IPS-NIHi11 (cell line): ENCODE results near the gene C2orf80.
"Not testable (repeated sequence)": the region's sequence is repeated elsewhere in the genome, so short reads cannot be mapped to it uniquely, and the experiment has no call there.

Experiments
- DNase-seq: peaks from one replicate; pipeline ENCODE4 v3.0.0; 2012; ENCODE audit warnings: mixed read lengths, low spot score

C2orf80 gene

DNA sequence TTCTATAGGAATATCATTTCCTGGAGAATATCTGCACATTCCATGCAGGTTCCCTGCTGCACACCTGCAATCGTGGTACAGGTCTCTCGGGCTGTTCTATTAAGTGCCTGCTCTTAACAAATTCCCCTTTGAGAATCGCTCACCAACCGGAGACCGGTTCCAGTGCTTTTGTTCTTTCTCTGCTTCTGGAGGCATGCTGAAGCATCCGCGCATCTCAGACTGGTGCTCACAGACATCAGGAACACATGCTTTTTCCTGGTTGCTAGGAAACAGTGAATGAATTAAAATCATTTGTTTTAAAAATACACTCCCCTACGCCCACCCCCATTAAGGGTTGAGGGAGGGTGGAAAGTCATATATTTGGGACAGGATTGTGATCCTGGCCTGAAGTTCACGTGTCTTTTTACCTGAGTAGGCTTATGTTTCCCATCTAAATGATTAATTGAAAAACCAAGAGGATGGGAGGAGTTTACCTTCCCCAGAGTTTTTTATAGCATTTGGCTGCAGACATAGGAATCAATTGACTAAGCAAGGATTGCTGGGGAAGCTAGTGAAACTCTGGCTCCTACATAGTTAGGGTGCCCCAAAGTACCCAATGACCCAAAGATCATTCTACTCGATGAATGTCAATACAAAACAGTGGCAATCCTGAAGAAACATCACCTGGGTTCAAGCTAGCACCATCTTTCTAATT lies at the start of gene C2orf80:
Gene C2orf80 (minus strand): TSS at position 221 of the 694 bp plus-strand sequence. CDS start 3,044 bp downstream, outside the sequence.
- no peak for DNase-seq

DNA sequence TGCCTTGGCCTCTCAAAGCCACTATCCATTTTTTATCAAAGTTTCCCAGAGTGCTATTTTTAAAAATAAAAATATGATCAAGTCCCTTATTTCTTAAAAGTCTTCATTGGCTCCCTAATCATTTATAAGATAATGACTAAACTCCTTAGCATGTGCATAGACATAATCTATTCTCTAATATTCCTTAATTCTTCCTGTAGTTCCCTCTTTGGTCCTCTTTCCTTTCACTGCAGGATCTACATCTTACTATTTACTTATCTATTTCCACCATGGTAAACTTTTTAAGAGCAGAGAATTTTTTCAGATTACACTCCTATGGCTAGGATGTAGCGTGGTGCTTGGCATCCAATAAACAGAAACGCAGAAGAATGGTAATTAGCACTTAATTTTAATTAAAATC lies 46.0 kb upstream of the C2orf80 start:
- no peak for DNase-seq

- no peak for DNase-seq
Observed at GRCh38 chr2:208234786-208235185, 45.0 kb upstream of the C2orf80 start.

DNA sequence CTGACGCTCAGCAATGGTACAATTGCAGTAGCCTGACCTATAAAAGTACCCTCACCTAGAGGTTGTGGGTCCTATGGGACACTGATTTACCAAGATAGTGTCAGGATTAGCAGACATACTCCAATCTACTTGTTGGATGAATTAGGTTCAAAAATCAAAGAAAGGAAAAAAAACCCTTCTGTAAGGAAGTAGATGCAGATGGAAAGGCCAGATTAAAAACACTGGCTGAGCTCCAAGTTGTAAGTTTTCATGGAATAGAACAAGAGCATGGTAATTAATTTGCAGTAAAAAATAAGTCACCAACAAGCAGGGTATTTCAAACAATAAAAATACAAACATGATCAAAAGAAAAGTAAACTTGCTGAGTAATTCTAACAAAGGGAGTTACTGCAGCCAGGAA lies 38.6 kb upstream of the C2orf80 start:
- DNase-seq = no peak

DNA sequence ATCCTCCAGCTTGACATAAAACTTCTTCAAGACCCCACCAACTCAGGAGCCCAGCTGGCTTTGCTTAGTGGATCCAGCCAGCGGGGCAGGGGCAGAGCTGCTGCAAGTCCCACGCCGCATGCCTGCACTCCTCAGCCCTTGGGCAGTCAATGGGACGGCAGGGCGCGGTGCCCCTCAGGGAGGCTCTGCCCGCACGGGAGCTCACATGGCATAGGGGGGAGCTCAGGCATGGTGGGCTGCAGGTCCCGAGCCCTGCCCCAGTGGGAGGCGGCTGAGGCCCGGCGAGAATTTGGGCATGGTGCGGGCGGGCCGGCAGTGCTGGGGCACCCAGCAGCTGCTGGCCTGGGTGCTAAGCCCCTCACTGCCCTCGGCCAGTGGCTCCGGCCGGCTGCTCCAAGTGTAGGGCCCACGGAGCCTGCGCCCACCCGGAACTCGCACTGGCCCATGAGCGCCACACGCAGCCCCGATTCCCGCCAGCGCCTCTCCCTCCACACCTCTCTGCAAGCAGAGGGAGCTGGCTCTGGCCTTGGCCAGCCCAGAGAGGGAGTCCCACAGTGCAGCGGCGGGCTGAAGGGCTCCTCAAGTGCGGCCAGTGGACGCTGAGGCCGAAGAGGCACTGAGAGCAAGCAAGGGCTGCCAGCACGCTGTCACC lies 37.9 kb upstream of the C2orf80 start:
- DNase-seq = no peak

- peak; percentile 32 for DNase-seq
Observed at GRCh38 chr2:208224802-208225201, 35.0 kb upstream of the C2orf80 start.

- DNase-seq = no peak
Observed at GRCh38 chr2:208222351-208222750, 32.5 kb upstream of the C2orf80 start.

DNA sequence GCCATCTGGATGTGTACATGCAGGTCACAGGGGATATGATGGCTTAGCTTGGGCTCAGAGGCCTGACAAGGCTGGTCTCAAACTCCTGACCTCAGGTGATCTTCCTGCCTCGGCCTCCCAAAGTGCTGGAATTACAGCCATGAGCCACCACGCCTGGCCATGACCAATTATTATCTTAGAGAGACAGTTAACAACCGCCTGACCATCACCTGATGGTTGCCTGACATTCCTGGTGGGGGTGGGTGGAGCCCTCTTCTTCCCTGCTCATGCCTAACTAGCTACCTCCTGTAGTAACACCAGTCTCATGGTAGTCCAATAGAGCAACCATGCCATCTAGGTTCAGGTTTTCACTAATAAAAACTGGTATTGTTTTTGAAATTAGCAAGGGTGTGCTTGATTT lies 32.0 kb upstream of the C2orf80 start:
- DNase-seq = not testable (repeated sequence)

DNA sequence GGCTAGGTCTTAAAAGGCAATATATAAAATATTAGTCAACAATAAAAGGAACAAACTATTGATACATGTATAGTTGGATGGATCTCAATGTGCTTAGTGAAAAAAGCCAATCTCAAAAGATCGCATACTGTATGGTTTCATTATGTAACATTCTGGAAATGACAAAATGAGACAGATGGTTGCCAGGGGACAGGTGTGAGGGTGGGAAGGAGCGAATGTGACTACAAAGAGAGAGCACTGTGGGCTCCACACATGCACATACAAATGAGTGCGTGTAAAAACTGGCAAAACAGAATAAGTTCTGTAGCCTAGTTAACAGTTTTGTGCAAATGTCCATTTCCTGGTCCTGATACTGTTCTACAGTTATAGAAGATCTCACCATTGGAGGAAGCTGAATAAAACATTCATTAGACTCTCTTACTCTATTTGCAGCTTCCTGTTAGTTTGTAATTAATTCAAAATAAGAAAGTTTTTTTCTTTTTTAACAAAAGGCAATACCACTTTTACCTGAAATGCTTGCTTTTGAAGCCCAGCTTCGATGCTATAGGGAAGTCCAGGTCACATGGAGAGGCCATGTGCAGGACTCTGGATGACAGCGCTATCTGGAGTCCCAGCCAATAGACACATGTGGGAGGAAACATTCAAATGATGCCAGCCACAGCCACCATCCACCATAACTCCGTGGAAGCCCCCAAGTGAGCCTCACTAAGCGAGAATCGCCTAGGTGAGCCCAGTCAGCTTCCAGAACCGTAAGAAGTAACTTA lies 21.0 kb upstream of the C2orf80 start:
- DNase-seq = no peak

DNA sequence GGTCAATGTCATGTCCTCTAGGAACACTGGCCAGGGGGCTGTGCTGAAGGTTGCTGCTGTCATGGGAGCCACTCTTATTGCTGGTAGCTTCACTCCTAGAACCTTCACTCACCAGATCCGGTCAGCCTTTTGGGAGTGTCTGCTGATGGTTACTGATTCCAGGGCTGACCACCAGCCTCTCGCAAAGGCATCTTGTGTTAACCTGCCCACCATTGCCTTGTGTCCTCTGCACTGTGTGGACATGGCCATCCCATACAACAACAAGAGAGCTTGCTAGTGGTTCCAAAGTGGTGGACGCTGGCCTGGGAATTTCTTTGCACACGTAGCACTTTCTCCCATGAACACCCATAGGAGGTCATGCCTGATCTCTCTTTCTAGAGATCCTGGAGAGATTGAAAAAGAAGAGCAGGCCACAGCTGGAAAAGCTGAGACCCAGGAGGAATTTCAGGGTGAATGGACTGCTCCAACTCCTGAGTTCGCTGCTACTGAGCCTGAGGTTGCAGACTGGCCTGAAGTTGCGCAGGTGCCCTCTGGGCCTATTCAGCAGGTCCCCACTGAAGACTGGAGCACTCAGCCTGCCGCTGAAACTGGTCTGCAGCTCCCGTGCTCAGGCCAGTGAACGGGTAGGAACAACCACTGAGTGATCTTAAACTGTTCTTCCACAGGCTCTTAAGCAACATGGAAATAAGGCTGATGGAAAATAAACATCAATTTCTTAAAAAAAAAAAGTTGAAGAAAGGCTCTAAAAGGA lies 18.7 kb upstream of the C2orf80 start:
- no peak for DNase-seq

DNA sequence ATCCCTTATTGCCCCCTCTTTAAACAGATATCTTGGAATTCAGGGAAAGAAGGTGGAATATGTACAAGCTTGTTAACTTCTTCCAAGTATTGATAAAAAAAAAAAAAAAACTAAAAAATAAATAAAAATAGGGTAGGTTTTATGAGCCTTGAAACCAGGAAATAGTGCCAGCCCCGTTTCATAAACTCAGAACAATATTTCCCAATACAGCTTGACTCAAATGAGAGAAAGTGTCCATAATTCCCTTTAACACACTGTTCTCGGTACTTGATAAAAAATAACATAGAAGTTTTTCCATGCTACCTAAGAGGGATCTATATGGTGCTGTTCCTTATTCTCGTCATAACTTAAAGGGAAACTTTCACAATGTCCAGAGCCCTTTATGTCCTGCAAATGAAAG lies 17.9 kb upstream of the C2orf80 start:
- no peak for DNase-seq

DNA sequence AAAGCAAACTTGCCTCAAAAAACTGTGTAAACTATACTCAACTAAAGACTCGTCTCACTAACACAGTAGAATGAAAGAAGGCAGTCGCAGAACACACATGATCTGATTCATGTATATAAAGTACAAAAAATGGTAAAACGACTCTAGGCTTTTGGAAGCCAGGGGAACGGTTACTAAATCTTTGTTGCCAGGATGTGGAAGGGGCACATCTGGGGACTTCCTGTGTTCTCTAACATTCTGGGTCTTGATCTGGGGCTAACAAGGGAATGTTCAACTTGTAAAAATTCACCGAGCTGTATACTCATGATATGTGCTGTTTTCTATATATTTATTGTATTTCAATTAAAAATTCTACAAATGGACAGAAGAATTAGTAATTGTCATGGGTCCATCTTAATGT lies 14.3 kb upstream of the C2orf80 start:
- DNase-seq = no peak

DNA sequence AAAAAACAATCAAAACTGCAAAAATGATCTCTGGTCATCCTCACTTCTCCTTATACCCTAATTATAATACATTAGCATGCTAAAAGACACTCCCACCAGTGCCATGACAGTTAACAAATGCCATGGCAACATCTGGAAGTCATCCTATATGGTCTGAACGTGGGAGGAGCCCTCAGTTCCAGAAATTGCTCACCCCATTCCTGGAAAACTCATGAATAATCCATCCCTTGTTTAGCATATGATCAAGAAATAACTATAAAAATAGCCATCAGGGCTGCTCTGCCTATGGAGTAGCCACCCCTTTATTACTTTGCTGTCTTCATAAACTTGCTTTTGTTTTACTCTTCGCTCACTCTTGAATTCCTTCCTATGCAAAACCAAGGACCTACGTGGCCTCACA lies 5.7 kb upstream of the C2orf80 start:
- no peak for DNase-seq

DNA sequence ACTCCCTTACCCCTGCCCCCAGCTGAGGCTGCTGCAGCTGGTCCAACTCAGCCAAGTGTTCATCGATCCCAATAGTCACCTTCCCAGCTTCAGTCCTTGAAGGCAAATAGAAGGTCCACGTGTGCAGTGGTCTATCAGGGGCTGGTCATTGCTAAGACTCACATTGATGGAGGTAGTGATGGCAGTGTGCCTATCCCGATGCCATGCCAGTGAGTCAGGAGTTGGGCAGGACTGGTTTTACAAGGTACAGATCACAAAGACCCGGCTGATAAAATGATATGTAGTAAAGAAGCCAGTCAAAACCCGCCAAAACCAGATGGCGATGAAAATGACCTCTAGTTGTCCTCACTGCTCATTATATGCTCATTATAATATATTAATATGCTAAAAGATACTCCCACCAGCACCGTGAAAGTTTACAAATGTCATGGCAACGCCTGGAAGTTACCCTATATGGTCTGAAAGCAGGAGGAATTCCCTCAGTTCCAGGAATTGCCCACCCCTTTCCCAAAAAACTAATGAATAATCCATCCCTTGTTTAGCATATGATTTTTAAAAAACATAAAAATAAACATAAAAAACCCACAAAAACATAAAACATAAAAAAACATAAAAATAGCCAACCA lies 2.9 kb upstream of the C2orf80 start:
- DNase-seq = no peak

GRCh38 chr2:208189069-208189809 lies 591 bp downstream of the C2orf80 start:
- DNase-seq = no peak

DNA sequence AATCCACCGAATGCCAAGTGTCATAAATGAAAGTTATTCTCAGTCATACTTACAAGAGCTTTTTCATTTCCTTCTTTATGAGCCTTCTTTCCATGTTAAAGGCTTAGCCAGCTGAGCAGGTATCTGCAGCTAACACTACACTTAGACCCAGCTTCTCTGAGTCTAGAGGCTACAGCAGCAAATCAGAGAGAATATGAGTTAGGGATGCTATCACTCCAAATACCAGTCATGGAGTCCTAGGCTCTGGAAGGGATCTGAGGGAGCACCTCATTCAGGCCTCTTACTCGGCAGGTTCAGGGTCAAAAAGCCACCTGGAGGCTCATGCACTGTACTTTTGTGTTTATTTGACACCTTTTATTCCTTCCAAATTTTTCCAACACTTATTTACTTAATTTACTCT lies 2.9 kb downstream of the C2orf80 start:
- no peak for DNase-seq

GRCh38 chr2:208186465-208186864 lies 3.4 kb downstream of the C2orf80 start:
- DNase-seq = no peak

DNA sequence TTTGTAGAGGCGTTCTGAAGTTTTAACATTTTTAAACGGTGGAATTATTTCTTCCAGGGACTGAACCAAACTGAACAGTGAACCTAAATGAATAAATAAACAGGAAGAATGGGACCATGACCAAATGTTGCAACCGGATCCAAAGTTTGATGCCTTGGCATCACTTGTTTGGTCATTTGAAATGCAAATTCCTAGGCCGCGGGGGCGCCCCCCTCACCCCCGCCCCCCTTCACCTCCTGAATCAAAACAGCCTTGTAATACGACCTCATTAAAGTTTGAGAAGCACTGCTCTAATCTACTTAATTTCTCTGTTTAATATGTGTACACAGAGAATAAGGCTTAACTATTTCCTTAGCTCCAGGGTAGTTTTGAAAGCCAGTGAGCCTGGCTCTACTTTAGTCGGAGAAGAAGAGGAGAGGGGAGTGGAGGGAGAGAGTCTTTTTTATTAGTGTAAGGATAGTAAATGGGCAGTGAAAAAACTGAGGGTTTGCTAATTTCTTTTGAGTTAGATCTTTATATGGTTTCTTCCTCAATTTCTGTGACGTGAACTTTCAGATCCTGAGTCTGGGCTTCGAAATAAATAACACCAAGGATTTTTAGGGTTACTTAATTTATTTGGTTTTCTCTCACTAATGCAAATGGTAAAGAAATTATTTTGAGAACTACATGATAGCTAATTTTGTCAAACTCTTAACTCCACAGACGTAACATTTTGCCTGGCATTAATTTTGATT lies 5.7 kb downstream of the C2orf80 start:
- DNase-seq = no peak

GRCh38 chr2:208183526-208183925 lies 6.3 kb downstream of the C2orf80 start:
- DNase-seq = no peak

DNA sequence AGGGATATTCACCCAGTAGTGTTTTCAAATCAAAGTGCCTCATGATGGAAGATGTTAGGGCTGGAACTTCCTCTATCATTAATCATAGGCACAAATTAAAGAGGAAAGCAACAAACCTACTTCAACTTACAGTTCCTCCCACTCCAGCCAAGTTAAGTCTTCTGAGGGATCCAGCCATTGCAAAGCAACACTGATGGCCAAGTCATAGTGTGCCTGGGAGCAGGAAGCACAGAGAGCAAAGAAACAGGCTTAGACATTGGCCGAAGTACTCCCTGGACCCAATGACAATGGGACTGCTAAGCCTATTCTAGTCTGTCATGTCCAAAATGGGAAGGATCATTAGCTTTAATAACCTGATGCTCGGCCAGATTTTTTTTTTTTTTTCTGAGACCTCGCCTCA lies 7.0 kb downstream of the C2orf80 start:
- DNase-seq = no peak
